Measurements from ENCODE around the gene C2.
"Not testable (repeated sequence)": the region's sequence is repeated elsewhere in the genome, so short reads cannot be mapped to it uniquely, and the experiment has no call there.

The C2 gene

GRCh38 chr6:31977816-31978431, 50.4 kb downstream of the C2 start:
- TF ChIP-seq ZFX (IDR thresholded peaks at IDR 0.05), result no peak
- no peak for TF ChIP-seq CTCF (conservative IDR thresholded peaks at IDR 0.05)
- H3K27ac ChIP-seq, result no peak overlapping the region

- TF ChIP-seq CTCF (conservative IDR thresholded peaks at IDR 0.05) (no peak), ZFX (IDR thresholded peaks at IDR 0.05) (no peak)
- H3K27ac ChIP-seq, result no peak overlapping the region
These were observed 51.3 kb downstream of the C2 start for GRCh38 chr6:31978831-31979230.

- H3K27ac ChIP-seq, result no peak overlapping the region
- TF ChIP-seq ZFX (IDR thresholded peaks at IDR 0.05) (no peak), CTCF (conservative IDR thresholded peaks at IDR 0.05) (no peak)
These were observed 51.9 kb downstream of the C2 start for GRCh38 chr6:31979238-31979898.

- H3K27ac ChIP-seq, result not testable (repeated sequence)
These were observed 52.8 kb downstream of the C2 start for GRCh38 chr6:31980195-31980876.

GRCh38 chr6:31980998-31981397, 53.5 kb downstream of the C2 start:
- H3K27ac ChIP-seq, result not testable (repeated sequence)

- H3K27ac ChIP-seq, result not testable (repeated sequence)
These were observed 54.2 kb downstream of the C2 start, which contains the start of gene C4A for GRCh38 chr6:31981744-31982143. Gene C4A, plus strand, starts transcription at chr6:31982057. Its CDS starts 51 bp downstream, at chr6:31982108.

GRCh38 chr6:31989363-31989762, 61.8 kb downstream of the C2 start:
- not testable (repeated sequence) for H3K27ac ChIP-seq

GRCh38 chr6:31994421-31994820, 66.9 kb downstream of the C2 start:
- not testable (repeated sequence) for H3K27ac ChIP-seq
